Duodenal mucosa (tissue), 2 donors: ENCODE data around the gene FOXN1.
"Not testable (repeated sequence)": the region's sequence is repeated elsewhere in the genome, so short reads cannot be mapped to it uniquely, and the experiment has no call there.

ENCODE experiments used
- H3K27ac ChIP-seq: one replicate; pipeline ENCODE4 v1.7.0; 2013; ENCODE audit warnings: low read depth, low read length
- H3K27me3 ChIP-seq, 2 donors: one replicate each; pipeline ENCODE4 v1.7.0; 2013; ENCODE audit warnings: low read length in 2 of 2, control low read depth in 1 of 2; ENCODE audit not compliant: insufficient read depth in 2 of 2, control insufficient read depth in 1 of 2
- H3K36me3 ChIP-seq, 2 donors: one replicate each; pipeline ENCODE4 v1.7.0; 2013; ENCODE audit warnings: low read length in 2 of 2, control low read depth in 1 of 2; ENCODE audit not compliant: insufficient read depth in 2 of 2, control insufficient read depth in 1 of 2
- H3K4me1 ChIP-seq, 2 donors: one replicate each; pipeline ENCODE4 v1.7.0; 2013; ENCODE audit warnings: low read length in 2 of 2, control low read depth in 1 of 2; ENCODE audit not compliant: insufficient read depth in 2 of 2, control insufficient read depth in 1 of 2
- H3K4me3 ChIP-seq, 2 donors: one replicate each; pipeline ENCODE4 v1.7.0; 2013; ENCODE audit warnings: low read length in 2 of 2, low read depth in 1 of 2
- H3K9ac ChIP-seq, 2 donors: one replicate each; pipeline ENCODE4 v1.7.0; 2013; ENCODE audit warnings: low read length in 2 of 2, low read depth in 1 of 2
- H3K9me3 ChIP-seq, 2 donors: one replicate each; pipeline ENCODE4 v1.7.0; 2013; ENCODE audit warnings: low read length in 2 of 2, control low read depth in 1 of 2; ENCODE audit not compliant: control insufficient read depth in 1 of 2

Gene FOXN1

DNA sequence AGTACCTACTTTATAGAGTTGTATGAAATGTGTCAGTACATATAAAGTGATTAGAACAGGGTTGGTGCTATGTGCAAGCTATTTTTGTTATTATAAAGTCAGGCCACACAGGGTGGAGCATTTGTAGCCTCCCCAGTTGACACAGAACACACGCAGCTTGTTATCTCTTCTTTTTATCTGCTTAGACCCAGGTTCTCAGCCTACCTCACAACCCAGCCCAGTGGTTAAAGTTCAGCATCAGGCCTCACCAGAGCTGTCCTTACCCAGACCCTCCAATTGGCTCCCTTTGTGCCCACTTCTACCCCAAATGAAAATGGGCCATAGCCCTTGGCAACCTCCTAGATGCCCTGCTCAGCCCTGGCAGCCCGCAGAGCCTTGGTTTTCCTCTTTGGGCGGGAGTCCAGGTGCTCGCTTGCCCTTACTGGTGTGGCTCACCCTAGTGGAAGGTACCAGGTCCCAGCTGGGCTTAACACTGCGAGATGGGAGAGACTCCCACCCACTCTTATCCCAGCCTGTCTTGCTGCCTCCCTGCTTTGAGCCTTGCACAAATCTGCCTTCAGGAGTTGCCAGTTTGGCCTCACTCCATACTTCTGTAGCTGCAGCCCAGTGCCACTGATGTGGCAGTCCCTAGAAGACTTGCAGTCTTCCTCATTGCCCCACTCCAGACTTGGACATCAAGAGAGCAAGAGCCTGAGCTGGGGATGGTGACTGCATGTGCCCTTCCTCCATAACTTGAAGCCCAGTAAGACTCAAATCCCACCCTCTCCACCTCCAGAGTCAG lies 66.3 kb downstream of the FOXN1 start:
- H3K9me3 ChIP-seq, result no peaks in the 10 kb centered on the region
- peaks cover 0 to under 1% of the 10 kb centered on the region in 2 donors for H3K36me3 ChIP-seq
- no peaks in the 10 kb centered on the region for H3K27me3 ChIP-seq
- peaks cover 19 to 32% of the 10 kb centered on the region in 2 donors for H3K4me1 ChIP-seq
- H3K9ac ChIP-seq, result peak overlapping the region; percentile 77 to 92
- H3K4me3 ChIP-seq, result peak overlapping the region; percentile 81 to 98
- H3K27ac ChIP-seq, result no peak overlapping the region

GRCh38 chr17:28573040-28573380 lies 66.9 kb downstream of the FOXN1 start:
- Histone ChIP-seq H3K27ac (no peak overlapping the region), H3K4me1 (peaks cover 16 to 33% of the 10 kb centered on the region in 2 donors), H3K36me3 (peaks cover 0 to 6% of the 10 kb centered on the region in 2 donors), H3K4me3 (no peak overlapping the region), H3K9me3 (no peaks in the 10 kb centered on the region), H3K9ac (no peak overlapping the region), H3K27me3 (no peaks in the 10 kb centered on the region)

DNA sequence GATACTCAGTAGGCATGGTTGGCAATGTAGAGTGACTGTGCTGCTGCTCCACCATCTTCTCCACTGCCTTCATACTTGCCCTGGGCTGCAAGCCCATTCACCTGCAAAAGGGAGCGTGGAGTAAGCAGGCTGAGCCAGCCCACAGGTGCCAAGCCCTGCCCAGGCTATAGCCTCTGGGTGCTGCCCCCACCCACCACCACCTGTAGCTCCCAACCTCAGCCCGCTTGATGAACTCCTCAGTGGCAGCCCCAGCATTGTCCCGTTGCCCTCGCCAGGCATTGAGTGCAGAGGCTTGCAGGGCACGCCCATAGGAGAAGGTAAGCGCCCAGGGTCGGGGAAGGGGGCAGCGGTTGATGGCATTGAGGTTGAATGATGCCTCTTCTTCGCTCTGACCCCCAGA lies 67.4 kb downstream of the FOXN1 start:
- Histone ChIP-seq H3K9me3 (no peaks in the 10 kb centered on the region), H3K36me3 (peaks cover 0 to 11% of the 10 kb centered on the region in 2 donors), H3K4me3 (no peak overlapping the region), H3K4me1 (peaks cover 16 to 33% of the 10 kb centered on the region in 2 donors), H3K9ac (no peak overlapping the region), H3K27me3 (no peaks in the 10 kb centered on the region), H3K27ac (no peak overlapping the region)

- H3K9ac ChIP-seq, result no peak overlapping the region
- no peaks in the 10 kb centered on the region for H3K27me3 ChIP-seq
- no peak overlapping the region for H3K27ac ChIP-seq
- H3K9me3 ChIP-seq, result no peaks in the 10 kb centered on the region
- H3K4me3 ChIP-seq, result no peak overlapping the region
- H3K4me1 ChIP-seq, result peaks cover 16 to 33% of the 10 kb centered on the region in 2 donors
- peaks cover 0 to 16% of the 10 kb centered on the region in 2 donors for H3K36me3 ChIP-seq
Observed at GRCh38 chr17:28573966-28574480, 67.9 kb downstream of the FOXN1 start.

DNA sequence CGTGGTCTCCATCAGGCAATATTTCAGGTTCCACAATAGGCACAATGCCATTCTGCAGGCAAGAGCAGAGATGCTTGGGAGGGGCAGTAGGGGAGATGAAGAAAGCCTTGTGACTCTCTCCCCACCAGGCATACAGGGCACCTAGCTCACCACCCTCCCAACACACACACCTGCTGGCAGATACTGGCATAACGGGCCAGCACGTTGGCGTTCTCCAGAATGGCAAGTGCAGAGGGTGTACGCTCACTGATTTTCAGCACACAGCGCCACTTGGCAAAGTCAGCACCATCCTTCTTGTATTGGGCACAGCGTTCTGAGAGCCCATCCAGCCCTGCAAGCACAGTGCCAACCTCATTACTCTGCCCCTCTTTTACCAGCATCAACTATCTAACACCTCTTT lies 68.4 kb downstream of the FOXN1 start:
- Histone ChIP-seq H3K9me3 (no peaks in the 10 kb centered on the region), H3K27ac (no peak overlapping the region), H3K4me1 (peaks cover 16 to 33% of the 10 kb centered on the region in 2 donors), H3K9ac (no peak overlapping the region), H3K36me3 (peaks cover 0 to 19% of the 10 kb centered on the region in 2 donors), H3K27me3 (no peaks in the 10 kb centered on the region), H3K4me3 (no peak overlapping the region)

DNA sequence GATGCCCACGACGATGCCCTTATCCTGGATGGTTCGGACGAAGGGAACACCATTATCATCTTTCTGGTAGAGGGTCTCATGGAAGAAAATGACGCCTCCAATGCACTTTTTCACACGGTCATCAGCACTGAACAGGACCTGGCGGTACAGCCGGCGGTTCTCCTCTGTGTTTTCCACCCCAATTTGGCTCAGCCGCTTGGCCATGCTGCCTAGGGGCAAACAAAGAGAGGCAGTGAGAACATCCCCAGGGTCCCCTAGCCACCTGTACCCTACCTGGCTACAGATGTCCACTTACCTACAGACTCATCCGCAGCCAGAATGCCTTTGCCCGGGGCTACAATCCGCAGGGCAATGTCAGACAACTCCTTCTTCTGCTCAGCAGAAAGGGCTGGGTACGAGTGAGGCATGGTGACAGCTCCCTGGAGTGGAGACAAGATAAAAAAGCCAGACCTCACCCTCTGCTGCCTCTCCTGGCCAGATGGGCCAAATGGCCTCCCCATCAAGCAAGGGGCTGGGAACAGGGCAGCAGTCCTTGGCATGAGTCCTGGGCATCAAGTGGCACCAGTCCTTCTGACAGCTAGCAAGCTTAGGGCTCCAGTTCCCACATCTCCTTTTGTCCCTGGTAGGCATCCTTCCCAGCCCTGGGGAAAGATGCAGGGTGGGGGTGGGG lies 69.1 kb downstream of the FOXN1 start:
- Histone ChIP-seq H3K4me3 (no peak overlapping the region), H3K36me3 (peaks cover 0 to 26% of the 10 kb centered on the region in 2 donors), H3K27me3 (no peaks in the 10 kb centered on the region), H3K9me3 (no peaks in the 10 kb centered on the region), H3K4me1 (peaks cover 9 to 30% of the 10 kb centered on the region in 2 donors), H3K27ac (no peak overlapping the region), H3K9ac (no peak overlapping the region)

DNA sequence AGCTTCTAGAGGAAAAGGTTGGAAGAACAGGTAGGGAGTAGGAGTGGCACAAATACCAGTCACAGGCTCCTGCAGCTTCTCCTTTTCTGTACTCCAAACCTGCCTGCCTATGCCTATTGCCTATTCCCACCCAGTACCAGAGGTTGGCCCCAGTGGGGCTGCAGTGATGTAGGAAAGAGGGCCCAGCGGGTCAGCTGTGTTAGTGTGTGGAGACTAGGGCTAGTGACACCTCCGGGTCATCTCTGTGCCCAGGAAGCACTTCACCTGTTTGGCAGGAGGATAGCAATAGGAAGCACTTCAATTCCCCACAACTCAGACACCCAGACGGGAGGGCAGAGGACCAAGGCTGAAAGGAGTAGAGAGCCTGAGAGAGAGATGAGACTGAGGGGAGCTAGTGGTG lies 69.9 kb downstream of the FOXN1 start:
- H3K4me3 ChIP-seq, H3K9me3 ChIP-seq, H3K27me3 ChIP-seq, H3K9ac ChIP-seq, H3K27ac ChIP-seq: not testable (repeated sequence)
- Histone ChIP-seq H3K36me3 (peaks cover 0 to 26% of the 10 kb centered on the region in 2 donors), H3K4me1 (peaks cover 9 to 25% of the 10 kb centered on the region in 2 donors)

GRCh38 chr17:28576758-28577465 lies 70.8 kb downstream of the FOXN1 start, which contains the start of gene ALDOC:
Gene ALDOC, minus strand, starts transcription at chr17:28576895. Its CDS starts 1,363 bp downstream, at chr17:28575532.
- Histone ChIP-seq H3K4me1 (peaks cover 8 to 23% of the 10 kb centered on the region in 2 donors), H3K36me3 (peaks cover 0 to 27% of the 10 kb centered on the region in 2 donors), H3K4me3 (peak within 1 kb of the TSS; percentile 33 to 42), H3K9ac (peak within 1 kb of the TSS in 1 of 2 donors; percentile 66), H3K27me3 (no peaks in the 10 kb centered on the region), H3K9me3 (no peaks in the 10 kb centered on the region), H3K27ac (no peak within 1 kb of the TSS)

DNA sequence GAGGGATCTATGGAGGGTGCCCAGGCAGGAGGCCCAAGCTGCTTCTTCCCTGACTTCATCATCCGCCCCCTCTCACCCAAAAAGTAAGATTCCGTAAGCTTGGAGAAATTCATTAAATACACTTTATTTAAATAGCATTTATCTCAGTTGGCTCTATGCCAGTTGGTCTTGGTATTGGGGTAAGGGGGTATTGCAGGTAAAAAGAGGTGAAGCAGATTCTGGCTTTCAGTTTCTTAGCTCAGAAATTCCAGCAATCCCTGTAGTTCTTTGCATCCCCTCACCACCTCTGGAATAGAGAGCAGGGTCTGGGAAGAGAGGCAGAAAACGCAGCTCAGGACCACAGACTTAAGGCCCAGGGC lies 71.3 kb downstream of the FOXN1 start:
- Histone ChIP-seq H3K27me3 (no peaks in the 10 kb centered on the region), H3K4me3 (no peak overlapping the region), H3K27ac (no peak overlapping the region), H3K36me3 (peaks cover 0 to 33% of the 10 kb centered on the region in 2 donors), H3K9me3 (no peaks in the 10 kb centered on the region), H3K9ac (no peak overlapping the region), H3K4me1 (peaks cover 2 to 17% of the 10 kb centered on the region in 2 donors)
